Pancreas (tissue), 10 donors: Measurements from ENCODE around the gene IFI27L2. TPM values are rescaled to one million over a fixed set of nuclear protein-coding genes. Genes with fewer than 3 reads are reported as not detected.
A peak's percentile ranks its signal among the peaks of the same experiment; 100 is the strongest.

Experiments
- ATAC-seq, 4 donors: fragments of 200-7000 bp; cut with Tn5 transposase; one replicate each; pipeline versions ENCODE4 v1.8.0 to v1.9.1; 2020; ENCODE audit warnings: mild to moderate bottlenecking in 4 of 4, moderate library complexity in 4 of 4
- DNase-seq, 6 donors: peaks; one replicate each; pipeline ENCODE4 v3.0.0-alpha.2; 2020
- FAIRE-seq: peaks from 2 replicates; lab custom pipeline; 2012; peaks lifted over from hg19 to GRCh38; lab: Jason Lieb, UNC
- H3K27ac ChIP-seq, 4 donors: fragments of 200-600 bp; sonication (generic); 1 replicate in 3 of 4; 2 replicates in 1 of 4; pipeline versions ENCODE4 v1.5.0 to v1.8.0; 2020
- H3K27me3 ChIP-seq, 4 donors: fragments of 200-600 bp; one replicate each; pipeline ENCODE4 v1.8.0; 2021
- H3K36me3 ChIP-seq, 3 donors: fragments of 200-600 bp; sonication (generic) in 1 of 3; one replicate each; pipeline versions ENCODE4 v1.5.0 to v1.8.0; 2020 to 2021
- H3K4me1 ChIP-seq, 3 donors: fragments of 200-600 bp; one replicate each; pipeline ENCODE4 v1.8.0; 2021
- H3K4me3 ChIP-seq, 4 donors: fragments of 200-600 bp; sonication (generic) in 2 of 4; one replicate each; pipeline versions ENCODE4 v1.5.0 to v1.8.0; 2020 to 2021
- H3K9me3 ChIP-seq, 4 donors: fragments of 200-600 bp; one replicate each; pipeline ENCODE4 v1.8.0; 2021
- CTCF ChIP-seq, 4 donors: fragments of 200-600 bp; sonication (generic) in 3 of 4; IDR thresholded peaks; one replicate each; pipeline versions ENCODE4 v1.5.0 to v1.8.0; 2021; ENCODE audit warnings: antibody characterized with exemption in 4 of 4
- WGBS, 2 donors: extraction: QIAGEN DNeasy Blood & Tissue Kit; methylation state at CpG; one replicate each; pipeline ENCODE4 v1.1.7; 2013; 5-methylcytosine and 5-hydroxymethylcytosine counted together
- intact Hi-C, 3 donors: fragments of 100-400 bp; cut with DNase I; formaldehyde crosslinking; loops; one replicate each; pipeline versions ENCODE4 v1.11.1 to v1.14.2; 2022
- polyA plus RNA-seq, 2 donors: library from polyadenylated mRNA; stranded (reverse); fragments of 200-250 nt; gene quantifications; one replicate each; pipeline ENCODE4 v1.2.3, GENCODE V29; 2013
- total RNA-seq, 6 donors: library from RNA; stranded (reverse); fragmentation: NEBNext Ultra II Directional in 4 of 6; extraction: Animal tissue kit (Norgen Biotek cat#: 25700) in 4 of 6; gene quantifications; one replicate each; pipeline versions ENCODE4 v1.2.1 to v1.2.4, GENCODE V29; 2021 to 2023
- donor health status: healthy with polysubstance abuse.
- donor health status: DM: no; HTN: no; CAD: no; lungs with moderate emphysema.
- donor health status: DM: no; HTN: no; CAD: no.
- donor health status: control.
- donor health status: control.
- donor health status: Bipolar disorder and iron deficiency.
- donor health status: DM: yes; HTN: yes; CAD: no.
- donor health status: DM: no; HTN: no; CAD: no.
- donor health status: DM: no; HTN: no; CAD: no.
- donor health status: DM: yes; HTN: yes; CAD: no.

The IFI27L2 gene
- total and polyA plus RNA-seq, 8 donors, result 5.4 to 90.7 (median 16.2) TPM

GRCh38 chr14:94175011-94175745 lies 45.8 kb upstream of the IFI27L2 start:
- Histone ChIP-seq H3K27me3 (peaks cover 0 to 14% (median 0%) of the 10 kb centered on the region in 4 donors), H3K4me3 (peak overlapping the region in 3 of 4 donors; percentile 20 to 76 (median 57)), H3K9me3 (no peaks in the 10 kb centered on the region), H3K4me1 (no peaks in the 10 kb centered on the region), H3K36me3 (no peaks in the 10 kb centered on the region), H3K27ac (no peak overlapping the region)
- DNase-seq, result peak; percentile 12 to 84 (median 42)
- intact Hi-C loops, result no loop called here
- 3% methylated on average over 30 of the region's 30 CpGs for WGBS, 2 donors
- no peak for TF ChIP-seq CTCF (IDR thresholded peaks at IDR 0.05)
- no peak for FAIRE-seq
- ATAC-seq, result peak in 1 of 4 donors; percentile 1

- no peaks in the 10 kb centered on the region for H3K4me1 ChIP-seq
- H3K4me3 ChIP-seq, result peak overlapping the region; percentile 20 to 76 (median 50)
- WGBS, 2 donors, result 0 to 2% methylated on average over 31 to 39 of the region's 39 CpGs
- intact Hi-C loops, result no loop called here
- FAIRE-seq, result no peak
- no peaks in the 10 kb centered on the region for H3K9me3 ChIP-seq
- H3K27me3 ChIP-seq, result peaks cover 0 to 14% (median 0%) of the 10 kb centered on the region in 4 donors
- no peaks in the 10 kb centered on the region for H3K36me3 ChIP-seq
- ATAC-seq, result peak in 1 of 4 donors; percentile 8
- peak in 3 of 6 donors; percentile 36 to 87 (median 62) for DNase-seq
- H3K27ac ChIP-seq, result no peak overlapping the region
- no peak for TF ChIP-seq CTCF (IDR thresholded peaks at IDR 0.05)
Observed at GRCh38 chr14:94174604-94175010, 45.2 kb upstream of the IFI27L2 start.

GRCh38 chr14:94173885-94174603 lies 44.6 kb upstream of the IFI27L2 start, which contains the start of gene PPP4R4:
Gene PPP4R4 (plus strand): TSS chr14:94174322. CDS start chr14:94174466, 144 bp downstream.
- H3K4me3 ChIP-seq, result peak within 1 kb of the TSS; percentile 20 to 76 (median 50)

GRCh38 chr14:94173471-94173884 lies 44.1 kb upstream of the IFI27L2 start:
- FAIRE-seq (no peak), ATAC-seq (peak; percentile 2 to 10 (median 6)), DNase-seq (peak in 2 of 6 donors; percentile 60 to 65)
- intact Hi-C loops, result no loop called here
- Histone ChIP-seq H3K36me3 (no peaks in the 10 kb centered on the region), H3K9me3 (no peaks in the 10 kb centered on the region), H3K27me3 (peaks cover 0 to 10% (median 0%) of the 10 kb centered on the region in 4 donors), H3K4me3 (peak overlapping the region; percentile 20 to 76 (median 48)), H3K27ac (peak overlapping the region in 2 of 4 donors; percentile 42 to 53), H3K4me1 (no peaks in the 10 kb centered on the region)
- WGBS, 2 donors, result 1 to 2% methylated on average over 20 of the region's 20 CpGs
- TF ChIP-seq CTCF (IDR thresholded peaks at IDR 0.05), result no peak

More at GRCh38 chr14:94173885-94174603, 44.6 kb upstream of the IFI27L2 start, which contains the start of gene PPP4R4:
- peak; percentile 89 to 97 (median 92) for DNase-seq
- ATAC-seq, result peak; percentile 89 to 92 (median 90)
- peaks cover 0 to 14% (median 0%) of the 10 kb centered on the region in 4 donors for H3K27me3 ChIP-seq
- peak within 1 kb of the TSS in 2 of 4 donors; percentile 42 to 53 for H3K27ac ChIP-seq
- H3K4me1 ChIP-seq, result no peaks in the 10 kb centered on the region
- intact Hi-C loops, result no loop called here
- 0 to 1% methylated on average over 27 to 82 of the region's 84 CpGs for WGBS, 2 donors
- no peaks in the 10 kb centered on the region for H3K36me3 ChIP-seq
- FAIRE-seq, result no peak
- no peak for TF ChIP-seq CTCF (IDR thresholded peaks at IDR 0.05)
- H3K9me3 ChIP-seq, result no peaks in the 10 kb centered on the region
